GM23338 (cell line): ENCODE data around the gene SLC22A5. TPM values are rescaled to one million over a fixed set of nuclear protein-coding genes. Genes with fewer than 3 reads are reported as not detected.

Experiments
- ATAC-seq: fragments of 200-7000 bp; cut with Tn5 transposase; 3 replicates; pipeline ENCODE4 v1.9.1; 2020
- DNase-seq: peaks from one replicate; pipeline ENCODE4 v3.0.0-alpha.2; 2015; ENCODE audit warnings: low spot score
- H2AFZ ChIP-seq: fragments of 200-600 bp; sonication (generic); 2 replicates; pipeline ENCODE4 v1.8.0; 2016; ENCODE audit warnings: antibody characterized with exemption, mild to moderate bottlenecking, moderate library complexity
- H3F3A ChIP-seq: fragments of 200-600 bp; sonication (generic); replicated peaks from 2 replicates; pipeline ENCODE4 v1.8.0; 2017; ENCODE audit warnings: antibody characterized with exemption, mixed run types, low read depth
- H3K27ac ChIP-seq: fragments of 200-600 bp; sonication (generic); 2 replicates; pipeline ENCODE4 v1.6.1; 2016; ENCODE audit warnings: low read depth
- H3K27me3 ChIP-seq: fragments of 200-600 bp; sonication (generic); 2 replicates; pipeline ENCODE4 v1.8.0; 2016; ENCODE audit warnings: mild to moderate bottlenecking, mixed run types, moderate library complexity; ENCODE audit not compliant: insufficient read depth
- H3K36me3 ChIP-seq: fragments of 200-600 bp; sonication (generic); 2 replicates; pipeline ENCODE4 v1.8.0; 2016; ENCODE audit warnings: mild to moderate bottlenecking; ENCODE audit not compliant: insufficient read depth
- H3K4me1 ChIP-seq: fragments of 200-600 bp; sonication (generic); 2 replicates; pipeline ENCODE4 v1.8.0; 2016; ENCODE audit warnings: mild to moderate bottlenecking, moderate library complexity; ENCODE audit not compliant: insufficient read depth
- H3K4me2 ChIP-seq: fragments of 200-600 bp; sonication (generic); 2 replicates; pipeline ENCODE4 v1.7.1; 2017; ENCODE audit warnings: mixed run types
- H3K4me3 ChIP-seq: fragments of 200-600 bp; sonication (generic); 2 replicates; pipeline ENCODE4 v1.6.1; 2016; ENCODE audit warnings: mixed run types
- H3K79me2 ChIP-seq: fragments of 200-600 bp; sonication (generic); replicated peaks from 2 replicates; pipeline ENCODE4 v1.8.0; 2017; ENCODE audit warnings: mild to moderate bottlenecking; ENCODE audit not compliant: insufficient read depth
- H3K9me2 ChIP-seq: fragments of 200-600 bp; sonication (generic); 2 replicates; pipeline ENCODE4 v1.8.0; 2017; ENCODE audit not compliant: insufficient read depth
- H4K20me1 ChIP-seq: fragments of 200-600 bp; sonication (generic); replicated peaks from 2 replicates; pipeline ENCODE4 v1.8.0; 2017; ENCODE audit warnings: mild to moderate bottlenecking; ENCODE audit not compliant: insufficient read depth
- H3K27ac Mint-ChIP-seq: 2 replicates; pipeline ENCODE4 v1.8.0; 2020; ENCODE audit warnings: inconsistent platforms, mild to moderate bottlenecking, moderate library complexity, mixed read lengths
- H3K27me3 Mint-ChIP-seq: 3 replicates; pipeline ENCODE4 v1.8.0; 2022; ENCODE audit warnings: low read depth, mild to moderate bottlenecking, moderate library complexity, mixed read lengths, inconsistent platforms; ENCODE audit not compliant: insufficient read depth, poor library complexity
- H3K36me3 Mint-ChIP-seq: 3 replicates; pipeline ENCODE4 v1.8.0; 2021; ENCODE audit warnings: low read depth, mild to moderate bottlenecking, inconsistent platforms, moderate library complexity, mixed read lengths
- H3K4me1 Mint-ChIP-seq: 3 replicates; pipeline ENCODE4 v1.8.0; 2020; ENCODE audit warnings: mild to moderate bottlenecking, inconsistent platforms, mixed read lengths
- H3K4me3 Mint-ChIP-seq: 3 replicates; pipeline ENCODE4 v1.8.0; 2021; ENCODE audit warnings: moderate library complexity, mild to moderate bottlenecking, inconsistent platforms, mixed read lengths
- H3K9me3 Mint-ChIP-seq: 3 replicates; pipeline ENCODE4 v1.8.0; 2020; ENCODE audit warnings: moderate library complexity, mild to moderate bottlenecking, inconsistent platforms, mixed read lengths
- POLR2AphosphoS5 ChIP-seq: IDR thresholded peaks from 2 replicates; pipeline ENCODE4 v1.6.1; 2016; ENCODE audit warnings: antibody characterized with exemption, low read depth
- STAT1 ChIP-seq: IDR thresholded peaks from one replicate; pipeline ENCODE4 v1.6.1; 2016; ENCODE audit warnings: antibody characterized with exemption; ENCODE audit not compliant: unreplicated experiment
- microRNA-seq: library from miRNA; unstranded; fragments of <30 nt; microRNA quantifications from one replicate; pipeline ENCODE4, GENCODE V29; 2017
- polyA plus RNA-seq: library from polyadenylated mRNA; unstranded; fragments of >200 nt; fragmentation: Nextera tagmentation; extraction: Ambion mirVana; gene quantifications from 2 replicates; pipeline ENCODE4 v1.2.1, GENCODE V29; 2016
- small RNA-seq: library from RNA; depleted of rRNA; stranded (forward); fragments of <200 nt; gene quantifications from one replicate; pipeline ENCODE3, GENCODE V24; 2014; ENCODE audit warnings: low replicate concordance
- total RNA-seq: library from RNA; depleted of rRNA; stranded (reverse); fragments of >200 nt; shearing (Covaris generic); gene quantifications from 2 replicates; pipeline ENCODE4 v1.2.3, GENCODE V29; 2014; rRNA removed
- TF ChIP-seq, protein P1 (sequence below), 2 experiments: fragments of 200-600 bp in 1 of 2; sonication (generic) in 1 of 2; conservative IDR thresholded peaks; 2 replicates each; pipeline versions ENCODE4 v1.5.1 to v1.6.1; 2016 to 2017; ENCODE audit warnings: antibody characterized with exemption in 2 of 2, low read depth in 2 of 2, mild to moderate bottlenecking in 2 of 2, moderate library complexity in 1 of 2

Gene SLC22A5
- total and polyA plus RNA-seq, 2 experiments from 2014 or later = 1.9 to 2.4 TPM

GRCh38 chr5:132444061-132444460 lies 74.6 kb downstream of the SLC22A5 start:
- Histone ChIP-seq H3K4me3 (no peak overlapping the region), H3K79me2 (no peaks in the 10 kb centered on the region), H2AFZ (no peak overlapping the region), H3K27me3 (no peaks in the 10 kb centered on the region), H4K20me1 (no peaks in the 10 kb centered on the region), H3K36me3 (no peaks in the 10 kb centered on the region), H3K4me2 (no peak overlapping the region), H3K4me1 (peaks cover 14% of the 10 kb centered on the region), H3F3A (no peaks in the 10 kb centered on the region), H3K9me2 (peaks cover 2% of the 10 kb centered on the region; the same call in 1 of the 2 replicates), H3K27ac (no peak overlapping the region)
- Mint-ChIP-seq H3K36me3 (peaks cover 10% of the 10 kb centered on the region), H3K4me1 (peaks cover 20% of the 10 kb centered on the region), H3K4me3 (no peak overlapping the region), H3K27ac (no peak overlapping the region), H3K9me3 (peaks cover 10% of the 10 kb centered on the region), H3K27me3 (peaks cover 17% of the 10 kb centered on the region)
- DNase-seq (no peak), ATAC-seq (peak; percentile 25; the same call in 1 of the 3 replicates)
- TF ChIP-seq STAT1 (no peak), POLR2AphosphoS5 (no peak)
- TF ChIP-seq, protein P1, sequence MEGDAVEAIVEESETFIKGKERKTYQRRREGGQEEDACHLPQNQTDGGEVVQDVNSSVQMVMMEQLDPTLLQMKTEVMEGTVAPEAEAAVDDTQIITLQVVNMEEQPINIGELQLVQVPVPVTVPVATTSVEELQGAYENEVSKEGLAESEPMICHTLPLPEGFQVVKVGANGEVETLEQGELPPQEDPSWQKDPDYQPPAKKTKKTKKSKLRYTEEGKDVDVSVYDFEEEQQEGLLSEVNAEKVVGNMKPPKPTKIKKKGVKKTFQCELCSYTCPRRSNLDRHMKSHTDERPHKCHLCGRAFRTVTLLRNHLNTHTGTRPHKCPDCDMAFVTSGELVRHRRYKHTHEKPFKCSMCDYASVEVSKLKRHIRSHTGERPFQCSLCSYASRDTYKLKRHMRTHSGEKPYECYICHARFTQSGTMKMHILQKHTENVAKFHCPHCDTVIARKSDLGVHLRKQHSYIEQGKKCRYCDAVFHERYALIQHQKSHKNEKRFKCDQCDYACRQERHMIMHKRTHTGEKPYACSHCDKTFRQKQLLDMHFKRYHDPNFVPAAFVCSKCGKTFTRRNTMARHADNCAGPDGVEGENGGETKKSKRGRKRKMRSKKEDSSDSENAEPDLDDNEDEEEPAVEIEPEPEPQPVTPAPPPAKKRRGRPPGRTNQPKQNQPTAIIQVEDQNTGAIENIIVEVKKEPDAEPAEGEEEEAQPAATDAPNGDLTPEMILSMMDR (conservative IDR thresholded peaks at IDR 0.05; ENCODE audit: low read depth in 2 of 2) = no peak; a peak in 1 of 4 replicates

Small RNA genes within 50 kb of the gene (microRNA-seq; reads per million reads assigned to microRNA genes)
- gene MIR3936 = not detected

Small RNA genes within 50 kb of the gene (small RNA-seq; reads per million reads assigned to genes)
- gene MIR3936 = not detected

Other genes starting within 250 kb of the SLC22A5 start
- 8.0 and 10.3 TPM in 2 replicates for gene P4HA2, start 141.9 kb upstream of the SLC22A5 start, total RNA-seq
- gene P4HA2, start 141.9 kb upstream of the SLC22A5 start, polyA plus RNA-seq = 5.9 and 8.1 TPM in 2 replicates
- 17.4 and 31.8 TPM in 2 replicates for gene PDLIM4, start 112.0 kb upstream of the SLC22A5 start, total RNA-seq
- gene PDLIM4, start 112.0 kb upstream of the SLC22A5 start, polyA plus RNA-seq = 25.2 and 28.0 TPM in 2 replicates
- 0.28 and 0.78 TPM in 2 replicates for gene SLC22A4, start 75.3 kb upstream of the SLC22A5 start, total RNA-seq
- gene SLC22A4, start 75.3 kb upstream of the SLC22A5 start, polyA plus RNA-seq = 0.12 and 0.40 TPM in 2 replicates
- gene IRF1, start 121.1 kb downstream of the SLC22A5 start, total RNA-seq = 6.4 and 6.9 TPM in 2 replicates
- 8.6 and 9.1 TPM in 2 replicates for gene IRF1, start 121.1 kb downstream of the SLC22A5 start, polyA plus RNA-seq
- gene IL5, start 173.8 kb downstream of the SLC22A5 start, total RNA-seq = not detected in 2 replicates
- not detected in 2 replicates for gene IL5, start 173.8 kb downstream of the SLC22A5 start, polyA plus RNA-seq
- gene RAD50, start 187.3 kb downstream of the SLC22A5 start, total RNA-seq = 27.0 and 40.6 TPM in 2 replicates
- gene RAD50, start 187.3 kb downstream of the SLC22A5 start, polyA plus RNA-seq = 35.5 and 52.2 TPM in 2 replicates